Cardiac muscle cell (in vitro differentiated cells and primary cell): ENCODE data around the gene RNF44. TPM values are rescaled to one million over a fixed set of nuclear protein-coding genes. Genes with fewer than 3 reads are reported as not detected.

Experiments used
- DNase-seq, 2 donors: peaks; one replicate each; pipeline versions ENCODE4 v3.0.0 to v3.0.0-alpha.2; 2010 to 2017; ENCODE audit warnings: low read depth in 1 of 2, low spot score in 1 of 2
- H3K27ac ChIP-seq: fragments of 200-600 bp; sonication (generic); 2 replicates; pipeline ENCODE4 v1.5.1; 2016
- H3K27me3 ChIP-seq: fragments of 200-600 bp; sonication (generic); 2 replicates; pipeline ENCODE4 v1.6.0; 2016; ENCODE audit warnings: control low read depth
- H3K36me3 ChIP-seq: fragments of 200-600 bp; sonication (generic); 2 replicates; pipeline ENCODE4 v1.5.1; 2016; ENCODE audit warnings: control low read depth
- H3K4me1 ChIP-seq: fragments of 200-600 bp; sonication (generic); 2 replicates; pipeline ENCODE4 v1.8.1; 2017; ENCODE audit warnings: low read depth, mild to moderate bottlenecking, mixed run types
- H3K4me3 ChIP-seq: fragments of 200-600 bp; sonication (generic); 2 replicates; pipeline ENCODE4 v1.5.1; 2016; ENCODE audit warnings: mild to moderate bottlenecking
- H3K9me3 ChIP-seq: fragments of 200-600 bp; sonication (generic); 2 replicates; pipeline ENCODE4 v1.5.1; 2017; ENCODE audit warnings: low read depth, mild to moderate bottlenecking, control low read depth
- CTCF ChIP-seq: IDR thresholded peaks from 2 replicates; pipeline ENCODE4 v1.5.1; 2012; ENCODE audit warnings: low read depth, mild to moderate bottlenecking, low read length
- polyA plus RNA-seq: library from polyadenylated mRNA; unstranded; fragments of >200 nt; fragmentation: Nextera tagmentation; extraction: Ambion mirVana; gene quantifications from 2 replicates; pipeline ENCODE4 v1.2.1, GENCODE V29; 2016
- total RNA-seq: library from RNA; depleted of rRNA; stranded (reverse); fragments of >200 nt; gene quantifications from 2 replicates; pipeline ENCODE4 v1.2.3, GENCODE V29; 2016

Gene RNF44
- total and polyA plus RNA-seq, 2 experiments from 2014 or later = 16.1 to 77.6 TPM

DNA sequence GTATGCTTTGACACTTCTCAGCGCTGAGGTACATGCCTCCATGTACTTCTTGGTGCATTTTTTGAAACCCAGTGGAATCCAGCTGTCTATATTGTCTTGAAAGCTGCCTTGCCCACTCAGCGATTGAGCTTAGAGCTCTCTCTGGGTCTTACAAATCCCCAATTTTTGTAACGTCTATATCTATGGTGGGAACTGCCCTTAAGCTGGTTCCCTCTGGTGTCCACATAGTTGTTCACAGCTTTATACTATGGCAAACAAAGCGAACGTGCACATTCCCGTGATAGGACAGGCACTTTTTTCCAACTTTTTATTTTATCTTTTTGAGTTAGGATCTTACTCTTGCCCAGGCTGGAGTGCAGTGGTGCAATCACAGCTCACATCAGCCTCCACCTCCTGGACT is 32.8 kb upstream of the RNF44 start:
- DNase-seq = peak in 1 of 2 donors; percentile 44
- Histone ChIP-seq H3K27ac (no peak overlapping the region), H3K9me3 (no peaks in the 10 kb centered on the region), H3K27me3 (no peaks in the 10 kb centered on the region), H3K36me3 (no peaks in the 10 kb centered on the region), H3K4me1 (no peaks in the 10 kb centered on the region), H3K4me3 (no peak overlapping the region)
- peak; percentile 26 for TF ChIP-seq CTCF

GRCh38 chr5:176568657-176569056 is 31.5 kb upstream of the RNF44 start:
- no peaks in the 10 kb centered on the region for H3K4me1 ChIP-seq
- TF ChIP-seq CTCF = no peak
- H3K9me3 ChIP-seq = no peaks in the 10 kb centered on the region
- DNase-seq = no peak
- H3K36me3 ChIP-seq = no peaks in the 10 kb centered on the region
- H3K27ac ChIP-seq = no peak overlapping the region
- no peak overlapping the region for H3K4me3 ChIP-seq
- no peaks in the 10 kb centered on the region for H3K27me3 ChIP-seq

- DNase-seq = no peak
- Histone ChIP-seq H3K27me3 (no peaks in the 10 kb centered on the region), H3K27ac (no peak overlapping the region), H3K4me1 (no peaks in the 10 kb centered on the region), H3K9me3 (no peaks in the 10 kb centered on the region), H3K4me3 (no peak overlapping the region), H3K36me3 (no peaks in the 10 kb centered on the region)
- no peak for TF ChIP-seq CTCF
Observed at GRCh38 chr5:176565760-176566288, 28.6 kb upstream of the RNF44 start.

DNA sequence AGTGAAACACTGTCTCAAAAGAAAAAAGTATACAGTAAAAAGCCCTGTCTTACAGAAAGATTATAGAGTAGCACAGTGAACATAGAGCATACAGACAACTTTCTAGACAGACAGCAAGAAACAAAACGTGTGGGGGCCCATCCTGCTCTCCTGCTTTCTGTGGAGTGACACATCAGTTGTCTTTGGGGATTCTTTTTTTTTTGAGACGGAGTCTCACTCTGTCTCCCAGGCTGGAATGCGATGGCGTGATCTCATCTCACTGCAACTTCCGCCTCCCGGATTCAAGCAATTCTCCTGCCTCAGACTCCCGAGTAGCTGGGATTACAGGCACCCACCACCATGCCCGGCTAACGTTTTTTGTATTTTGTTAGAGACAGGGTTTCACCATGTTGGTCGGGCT is 26.8 kb upstream of the RNF44 start:
- H3K4me3 ChIP-seq = no peak overlapping the region
- no peaks in the 10 kb centered on the region for H3K4me1 ChIP-seq
- DNase-seq = peak in 1 of 2 donors; percentile 28
- no peaks in the 10 kb centered on the region for H3K9me3 ChIP-seq
- TF ChIP-seq CTCF = no peak
- H3K36me3 ChIP-seq = no peaks in the 10 kb centered on the region
- H3K27ac ChIP-seq = no peak overlapping the region
- no peaks in the 10 kb centered on the region for H3K27me3 ChIP-seq

GRCh38 chr5:176562189-176562588 is 25.0 kb upstream of the RNF44 start:
- DNase-seq = no peak
- no peaks in the 10 kb centered on the region for H3K36me3 ChIP-seq
- no peaks in the 10 kb centered on the region for H3K4me1 ChIP-seq
- no peaks in the 10 kb centered on the region for H3K9me3 ChIP-seq
- H3K27ac ChIP-seq = no peak overlapping the region
- no peak overlapping the region for H3K4me3 ChIP-seq
- H3K27me3 ChIP-seq = no peaks in the 10 kb centered on the region
- no peak for TF ChIP-seq CTCF

- no peak for DNase-seq
- no peak for TF ChIP-seq CTCF
- no peaks in the 10 kb centered on the region for H3K36me3 ChIP-seq
- H3K27me3 ChIP-seq = no peaks in the 10 kb centered on the region
- no peaks in the 10 kb centered on the region for H3K4me1 ChIP-seq
- no peak overlapping the region for H3K27ac ChIP-seq
- no peaks in the 10 kb centered on the region for H3K9me3 ChIP-seq
- no peak overlapping the region for H3K4me3 ChIP-seq
Observed at GRCh38 chr5:176561259-176561658, 24.1 kb upstream of the RNF44 start.
